HG02678 (cell line): Measurements from ENCODE around the gene LINGO4.

Experiments used
- ATAC-seq: cut with Tn5 transposase; IDR thresholded peaks from one replicate; pipeline ENCODE4 v1.9.1; 2021; ENCODE audit warnings: mild to moderate bottlenecking, moderate library complexity; ENCODE audit not compliant: unreplicated experiment

LINGO4 gene

GRCh38 chr1:151815716-151816327 is 10.6 kb upstream of the LINGO4 start:
- no peak for ATAC-seq

- ATAC-seq, result no peak
Observed at GRCh38 chr1:151814971-151815545, 9.8 kb upstream of the LINGO4 start.

- ATAC-seq, result no peak
Observed at GRCh38 chr1:151814426-151814825, 9.2 kb upstream of the LINGO4 start.

- no peak for ATAC-seq
Observed at GRCh38 chr1:151813271-151813977, 8.2 kb upstream of the LINGO4 start.

- ATAC-seq, result no peak
Observed at GRCh38 chr1:151811181-151811580, 6.0 kb upstream of the LINGO4 start.

GRCh38 chr1:151809985-151810556 is 4.9 kb upstream of the LINGO4 start:
- no peak for ATAC-seq

- no peak for ATAC-seq
Observed at GRCh38 chr1:151809290-151809984, 4.2 kb upstream of the LINGO4 start.

GRCh38 chr1:151807766-151808165 is 2.5 kb upstream of the LINGO4 start:
- no peak for ATAC-seq

GRCh38 chr1:151807131-151807530 is 1.9 kb upstream of the LINGO4 start:
- ATAC-seq, result no peak

GRCh38 chr1:151806170-151806569 is 951 bp upstream of the LINGO4 start:
- ATAC-seq, result no peak

- no peak for ATAC-seq
Observed at GRCh38 chr1:151803915-151804314, 1.3 kb downstream of the LINGO4 start.

GRCh38 chr1:151803164-151803563 is 2.1 kb downstream of the LINGO4 start:
- no peak for ATAC-seq

GRCh38 chr1:151802372-151802771 is 2.8 kb downstream of the LINGO4 start:
- ATAC-seq, result no peak

GRCh38 chr1:151801846-151802245 is 3.4 kb downstream of the LINGO4 start:
- no peak for ATAC-seq

- ATAC-seq, result no peak
Observed at GRCh38 chr1:151801310-151801820, 3.9 kb downstream of the LINGO4 start.

- ATAC-seq, result no peak
Observed at GRCh38 chr1:151800830-151801229, 4.4 kb downstream of the LINGO4 start.

GRCh38 chr1:151799179-151800022 is 5.8 kb downstream of the LINGO4 start:
- no peak for ATAC-seq

GRCh38 chr1:151798571-151798970 is 6.6 kb downstream of the LINGO4 start:
- ATAC-seq, result no peak

GRCh38 chr1:151790940-151791651 is 14.1 kb downstream of the LINGO4 start:
- ATAC-seq, result no peak
